ENCODE data around the gene DLL3.

DNA sequence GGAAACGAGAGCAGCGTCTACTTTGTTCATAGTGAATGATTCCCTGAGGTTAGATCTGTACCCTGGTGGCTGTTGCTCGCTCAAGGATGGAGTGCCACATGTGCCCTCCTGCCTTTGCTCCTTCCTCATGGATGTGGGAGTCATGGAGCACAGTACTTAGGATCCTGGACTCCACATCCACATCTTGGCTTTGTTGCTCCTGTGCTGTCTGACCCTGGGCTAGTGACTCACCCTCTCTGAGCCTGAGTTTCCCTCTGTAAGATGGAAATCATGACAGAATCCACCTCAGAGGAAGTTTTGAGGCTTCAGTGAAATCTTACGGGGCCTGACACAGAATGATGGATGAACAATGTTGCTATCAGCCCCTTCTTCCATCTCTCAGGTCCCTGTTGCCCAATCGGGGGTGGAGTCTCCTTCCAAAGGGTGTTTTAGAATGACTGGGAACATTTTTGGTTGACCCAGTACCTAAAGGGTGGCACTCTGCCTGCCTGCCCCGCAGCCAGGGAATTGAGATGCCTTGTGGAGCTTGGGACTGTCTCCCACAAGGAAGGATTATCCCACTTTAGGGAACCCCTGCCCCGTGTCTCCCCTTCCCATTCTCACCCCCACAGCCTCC lies 27.9 kb upstream of the DLL3 start:
- TF ChIP-seq, protein P1, sequence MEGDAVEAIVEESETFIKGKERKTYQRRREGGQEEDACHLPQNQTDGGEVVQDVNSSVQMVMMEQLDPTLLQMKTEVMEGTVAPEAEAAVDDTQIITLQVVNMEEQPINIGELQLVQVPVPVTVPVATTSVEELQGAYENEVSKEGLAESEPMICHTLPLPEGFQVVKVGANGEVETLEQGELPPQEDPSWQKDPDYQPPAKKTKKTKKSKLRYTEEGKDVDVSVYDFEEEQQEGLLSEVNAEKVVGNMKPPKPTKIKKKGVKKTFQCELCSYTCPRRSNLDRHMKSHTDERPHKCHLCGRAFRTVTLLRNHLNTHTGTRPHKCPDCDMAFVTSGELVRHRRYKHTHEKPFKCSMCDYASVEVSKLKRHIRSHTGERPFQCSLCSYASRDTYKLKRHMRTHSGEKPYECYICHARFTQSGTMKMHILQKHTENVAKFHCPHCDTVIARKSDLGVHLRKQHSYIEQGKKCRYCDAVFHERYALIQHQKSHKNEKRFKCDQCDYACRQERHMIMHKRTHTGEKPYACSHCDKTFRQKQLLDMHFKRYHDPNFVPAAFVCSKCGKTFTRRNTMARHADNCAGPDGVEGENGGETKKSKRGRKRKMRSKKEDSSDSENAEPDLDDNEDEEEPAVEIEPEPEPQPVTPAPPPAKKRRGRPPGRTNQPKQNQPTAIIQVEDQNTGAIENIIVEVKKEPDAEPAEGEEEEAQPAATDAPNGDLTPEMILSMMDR (IDR thresholded peaks at IDR 0.05), result no peak
- TF ChIP-seq POLR2A (IDR thresholded peaks at IDR 0.05) (no peak), EP300 (IDR thresholded peaks at IDR 0.05) (no peak)

All from tibial nerve (tissue), 4 donors.